ENCODE results near the gene PBRM1.

The PBRM1 gene

DNA sequence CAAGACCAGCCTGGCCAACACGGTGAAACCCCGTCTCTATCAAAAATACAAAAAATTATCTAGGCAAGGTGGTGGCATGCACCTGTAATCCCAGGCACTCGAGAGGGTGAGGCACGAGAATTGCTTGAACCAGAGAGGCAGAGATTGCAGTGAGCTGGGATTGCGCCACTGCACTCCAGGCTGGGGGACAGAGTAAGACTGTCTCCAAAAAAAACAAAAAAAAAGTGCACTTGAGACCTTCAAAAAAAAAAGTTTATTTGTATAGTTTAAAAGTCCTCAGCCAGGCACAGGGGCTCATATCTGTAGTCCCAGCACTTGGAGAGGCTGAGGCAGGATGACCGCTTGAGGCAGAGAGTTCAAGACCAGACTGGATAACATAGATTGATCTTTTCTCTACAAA, 2.1 kb downstream of the PBRM1 start:
- TF ChIP-seq POLR2AphosphoS5 (IDR thresholded peaks at IDR 0.05; ENCODE audit: low read depth, low read length) (no peak), FOXP2 (optimal IDR thresholded peaks at IDR 0.05; ENCODE audit: borderline replicate concordance, extremely low read depth, extremely low read length, insufficient read depth) (no peak), SIN3A (IDR thresholded peaks at IDR 0.05; ENCODE audit: borderline replicate concordance, insufficient read depth, low read length) (no peak), TAF1 (IDR thresholded peaks at IDR 0.05; ENCODE audit: borderline replicate concordance, insufficient read depth, low read length) (no peak)
- TF ChIP-seq, protein P1, sequence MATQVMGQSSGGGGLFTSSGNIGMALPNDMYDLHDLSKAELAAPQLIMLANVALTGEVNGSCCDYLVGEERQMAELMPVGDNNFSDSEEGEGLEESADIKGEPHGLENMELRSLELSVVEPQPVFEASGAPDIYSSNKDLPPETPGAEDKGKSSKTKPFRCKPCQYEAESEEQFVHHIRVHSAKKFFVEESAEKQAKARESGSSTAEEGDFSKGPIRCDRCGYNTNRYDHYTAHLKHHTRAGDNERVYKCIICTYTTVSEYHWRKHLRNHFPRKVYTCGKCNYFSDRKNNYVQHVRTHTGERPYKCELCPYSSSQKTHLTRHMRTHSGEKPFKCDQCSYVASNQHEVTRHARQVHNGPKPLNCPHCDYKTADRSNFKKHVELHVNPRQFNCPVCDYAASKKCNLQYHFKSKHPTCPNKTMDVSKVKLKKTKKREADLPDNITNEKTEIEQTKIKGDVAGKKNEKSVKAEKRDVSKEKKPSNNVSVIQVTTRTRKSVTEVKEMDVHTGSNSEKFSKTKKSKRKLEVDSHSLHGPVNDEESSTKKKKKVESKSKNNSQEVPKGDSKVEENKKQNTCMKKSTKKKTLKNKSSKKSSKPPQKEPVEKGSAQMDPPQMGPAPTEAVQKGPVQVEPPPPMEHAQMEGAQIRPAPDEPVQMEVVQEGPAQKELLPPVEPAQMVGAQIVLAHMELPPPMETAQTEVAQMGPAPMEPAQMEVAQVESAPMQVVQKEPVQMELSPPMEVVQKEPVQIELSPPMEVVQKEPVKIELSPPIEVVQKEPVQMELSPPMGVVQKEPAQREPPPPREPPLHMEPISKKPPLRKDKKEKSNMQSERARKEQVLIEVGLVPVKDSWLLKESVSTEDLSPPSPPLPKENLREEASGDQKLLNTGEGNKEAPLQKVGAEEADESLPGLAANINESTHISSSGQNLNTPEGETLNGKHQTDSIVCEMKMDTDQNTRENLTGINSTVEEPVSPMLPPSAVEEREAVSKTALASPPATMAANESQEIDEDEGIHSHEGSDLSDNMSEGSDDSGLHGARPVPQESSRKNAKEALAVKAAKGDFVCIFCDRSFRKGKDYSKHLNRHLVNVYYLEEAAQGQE (IDR thresholded peaks at IDR 0.05; ENCODE audit: insufficient read depth in 1 of 2, low read depth in 2 of 2, low read length in 2 of 2) = no peak

DNA sequence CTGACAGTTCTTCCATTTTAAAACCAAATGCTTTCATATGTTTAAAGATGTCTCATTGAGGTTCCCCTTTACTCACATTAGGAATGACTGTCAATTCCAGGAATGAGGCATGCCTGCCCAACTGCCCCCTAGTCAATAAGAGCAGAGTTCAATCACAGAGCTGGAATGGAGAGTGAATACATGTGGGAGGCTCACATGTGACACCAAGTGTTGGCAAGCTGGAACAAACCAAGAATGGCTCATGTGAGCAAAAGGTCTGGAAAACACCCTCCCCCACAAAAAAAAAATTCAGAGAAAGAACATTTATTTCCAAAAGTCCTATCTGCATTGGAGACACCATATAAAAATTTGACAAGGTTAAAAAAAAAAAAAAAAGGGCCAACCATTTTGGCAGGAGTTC, 3.7 kb downstream of the PBRM1 start:
- TF ChIP-seq SIN3A (IDR thresholded peaks at IDR 0.05; ENCODE audit: borderline replicate concordance, insufficient read depth, low read length) (0 out of 2 replicates have a peak, but pooled peaks have one; percentile 31), FOXP2 (optimal IDR thresholded peaks at IDR 0.05; ENCODE audit: borderline replicate concordance, extremely low read depth, extremely low read length, insufficient read depth) (no peak)

DNA sequence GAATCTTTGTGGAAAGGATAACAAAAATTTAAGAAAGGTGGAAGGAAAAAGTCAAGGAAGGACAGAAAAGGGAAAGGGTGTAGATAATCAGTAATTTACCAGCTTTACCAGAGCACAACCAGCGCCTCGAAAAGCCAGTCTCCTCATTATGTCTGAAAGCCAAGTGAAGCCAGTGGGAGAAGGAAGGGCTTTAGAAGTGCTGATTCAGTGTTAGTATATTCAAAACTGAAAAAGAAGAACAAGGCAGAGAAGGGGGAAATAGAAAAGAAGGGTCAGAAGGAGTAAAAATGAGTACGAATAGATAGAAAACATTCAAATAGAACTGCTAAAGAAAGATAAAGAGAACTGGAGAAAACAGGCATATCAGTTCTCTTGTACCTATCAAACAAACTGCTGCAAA, 4.1 kb downstream of the PBRM1 start:
- TF ChIP-seq, protein P1 (IDR thresholded peaks at IDR 0.05; ENCODE audit: insufficient read depth in 1 of 2, low read depth in 2 of 2, low read length in 2 of 2) = no peak
- TF ChIP-seq SIN3A (IDR thresholded peaks at IDR 0.05; ENCODE audit: borderline replicate concordance, insufficient read depth, low read length) = no peak

- no peak for TF ChIP-seq FOXP2 (optimal IDR thresholded peaks at IDR 0.05; ENCODE audit: borderline replicate concordance, extremely low read depth, extremely low read length, insufficient read depth)
- TF ChIP-seq, protein P1 (IDR thresholded peaks at IDR 0.05; ENCODE audit: insufficient read depth in 1 of 2, low read depth in 2 of 2, low read length in 2 of 2) = no peak
- no peak for TF ChIP-seq POLR2AphosphoS5 (IDR thresholded peaks at IDR 0.05; ENCODE audit: low read depth, low read length)
- no peak for TF ChIP-seq TAF1 (IDR thresholded peaks at IDR 0.05; ENCODE audit: borderline replicate concordance, insufficient read depth, low read length)
- no peak for TF ChIP-seq SIN3A (IDR thresholded peaks at IDR 0.05; ENCODE audit: borderline replicate concordance, insufficient read depth, low read length)
These were observed 5.9 kb downstream of the PBRM1 start for GRCh38 chr3:52679811-52680210.

DNA sequence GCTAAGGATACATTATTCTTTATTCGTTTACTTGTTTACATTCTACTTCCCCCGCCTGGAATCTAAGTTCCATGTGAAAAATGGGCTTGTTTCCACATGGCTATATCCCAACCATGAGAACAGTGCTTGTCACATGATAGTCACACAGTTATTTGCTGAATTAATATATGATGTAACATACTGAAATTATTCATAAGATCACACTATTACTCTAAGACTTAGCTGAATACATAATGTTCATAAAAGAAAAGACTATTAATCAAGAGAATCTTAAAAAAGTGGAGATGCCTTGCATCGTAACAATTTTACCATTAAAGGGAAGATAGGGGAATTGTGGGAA, 6.5 kb downstream of the PBRM1 start:
- TF ChIP-seq TAF1 (IDR thresholded peaks at IDR 0.05; ENCODE audit: borderline replicate concordance, insufficient read depth, low read length) (no peak), SIN3A (IDR thresholded peaks at IDR 0.05; ENCODE audit: borderline replicate concordance, insufficient read depth, low read length) (no peak), POLR2AphosphoS5 (IDR thresholded peaks at IDR 0.05; ENCODE audit: low read depth, low read length) (no peak), FOXP2 (optimal IDR thresholded peaks at IDR 0.05; ENCODE audit: borderline replicate concordance, extremely low read depth, extremely low read length, insufficient read depth) (no peak)
- TF ChIP-seq, protein P1 (IDR thresholded peaks at IDR 0.05; ENCODE audit: insufficient read depth in 1 of 2, low read depth in 2 of 2, low read length in 2 of 2) = no peak
